GM21381 (cell line): Measurements from ENCODE around the gene ZNF608.

Experiments used
- ATAC-seq: cut with Tn5 transposase; IDR thresholded peaks from one replicate; pipeline ENCODE4 v1.9.1; 2021; ENCODE audit warnings: mild to moderate bottlenecking, moderate library complexity; ENCODE audit not compliant: unreplicated experiment

Gene ZNF608

DNA sequence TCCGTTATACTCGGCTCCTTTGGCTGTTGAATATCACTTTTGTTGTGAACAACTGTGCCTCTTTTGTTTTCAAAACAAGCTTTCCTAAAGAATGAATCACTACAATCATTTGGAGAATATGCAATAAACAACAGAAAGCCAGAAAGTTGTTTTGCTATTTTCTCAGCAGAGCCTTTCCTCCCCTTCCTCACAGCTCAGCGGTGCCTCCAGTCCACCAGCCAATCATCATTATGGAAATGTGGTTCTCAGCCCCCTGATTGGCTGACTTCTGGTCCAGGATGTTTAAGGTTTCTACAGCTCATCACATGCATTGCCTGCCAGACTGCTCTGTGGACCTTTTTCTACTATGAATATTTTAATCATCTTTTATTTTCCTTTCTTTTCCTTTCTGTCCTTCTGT is 9.1 kb upstream of the ZNF608 start:
- no peak for ATAC-seq

GRCh38 chr5:124755041-124755440 is 8.6 kb upstream of the ZNF608 start:
- ATAC-seq = no peak

DNA sequence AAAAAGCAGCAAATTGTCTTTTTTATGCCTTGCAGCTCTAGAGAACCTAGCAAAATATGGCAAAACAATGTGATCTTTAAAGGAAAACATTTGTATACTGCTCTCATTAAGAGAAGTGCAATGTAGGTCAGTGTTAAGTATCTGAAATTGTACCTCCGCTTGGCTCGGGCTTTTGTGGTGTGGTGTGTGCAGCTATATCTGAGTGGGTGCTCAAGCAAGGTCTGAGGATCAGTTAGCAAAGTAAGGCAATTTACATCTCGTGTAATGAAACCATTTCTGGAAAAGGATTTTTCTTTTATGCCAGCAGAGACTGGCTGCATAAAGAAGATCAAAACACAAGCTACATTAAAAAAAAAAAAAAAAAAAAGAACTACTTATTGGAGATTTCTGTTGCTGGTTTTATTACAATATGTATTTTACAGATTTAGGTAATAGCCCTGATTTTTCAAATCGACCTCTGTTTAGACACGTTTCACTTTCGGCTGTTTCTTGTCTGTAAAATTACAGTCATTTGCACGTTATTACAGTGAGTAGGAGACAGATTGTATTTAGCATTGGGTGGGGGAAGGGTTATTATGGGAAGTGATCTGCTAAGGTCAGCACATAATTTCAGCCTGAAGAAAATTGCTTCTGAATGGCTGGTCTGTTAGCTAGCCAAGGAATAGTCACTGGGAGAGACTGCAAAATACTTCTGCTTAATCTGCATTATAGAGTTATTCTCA is 7.9 kb upstream of the ZNF608 start:
- no peak for ATAC-seq

DNA sequence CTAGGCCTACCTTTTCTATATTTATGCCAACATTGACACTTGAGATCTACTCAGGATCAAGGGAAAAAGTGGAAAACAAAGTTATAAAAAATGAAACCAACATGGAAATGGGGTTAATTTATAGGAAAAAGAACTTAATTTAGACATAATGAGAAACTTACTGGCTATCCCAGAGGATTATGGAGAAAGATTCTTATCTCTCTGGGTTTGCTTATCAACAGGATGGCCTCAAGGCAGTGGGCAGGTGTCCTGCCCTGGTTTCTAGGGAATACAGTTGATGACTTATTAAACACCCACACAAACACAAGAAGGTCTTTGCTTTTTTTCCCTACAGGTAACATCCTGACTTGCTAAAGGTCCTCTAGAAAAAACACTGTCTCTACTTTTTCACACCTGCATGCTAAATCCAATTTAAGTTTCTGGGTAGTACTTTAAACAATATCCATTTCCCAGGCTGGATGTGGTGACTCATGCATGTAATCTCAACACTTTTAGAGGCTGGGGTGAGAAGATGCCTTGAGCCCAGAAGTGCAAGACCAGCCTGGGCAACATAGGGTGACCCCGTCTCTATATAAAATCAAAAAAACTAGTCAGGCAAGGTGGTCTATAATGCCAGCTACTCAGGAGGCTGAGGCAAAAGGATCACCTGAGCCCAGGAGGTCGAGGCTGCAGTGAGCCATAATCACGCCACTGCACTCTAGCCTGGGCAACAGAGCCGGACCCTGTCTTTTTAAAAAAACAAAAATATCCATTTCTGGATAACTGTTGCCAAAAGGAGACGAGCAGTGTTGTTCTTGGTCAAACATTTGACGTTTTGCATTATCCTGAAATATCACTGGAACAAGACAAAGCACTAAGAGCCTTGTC is 6.6 kb upstream of the ZNF608 start:
- no peak for ATAC-seq

DNA sequence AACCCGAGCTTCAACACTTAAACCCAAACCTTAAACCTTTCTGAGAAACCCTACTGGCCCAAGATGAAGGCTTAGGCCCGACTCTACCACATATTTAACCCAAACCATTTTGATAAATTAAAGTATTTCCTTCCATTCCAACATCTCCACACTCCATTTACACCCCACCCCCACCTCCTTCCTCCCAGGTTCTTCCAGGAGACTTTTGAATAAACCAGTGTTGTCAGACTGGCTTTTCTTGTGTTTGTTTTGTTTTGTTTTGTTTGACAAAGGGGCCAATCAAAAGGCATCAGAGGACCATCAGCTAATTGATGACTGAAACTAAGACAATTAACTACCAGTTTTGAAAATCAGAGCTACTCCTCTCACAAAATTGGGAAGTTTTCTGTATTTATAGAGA is 4.6 kb upstream of the ZNF608 start:
- no peak for ATAC-seq

DNA sequence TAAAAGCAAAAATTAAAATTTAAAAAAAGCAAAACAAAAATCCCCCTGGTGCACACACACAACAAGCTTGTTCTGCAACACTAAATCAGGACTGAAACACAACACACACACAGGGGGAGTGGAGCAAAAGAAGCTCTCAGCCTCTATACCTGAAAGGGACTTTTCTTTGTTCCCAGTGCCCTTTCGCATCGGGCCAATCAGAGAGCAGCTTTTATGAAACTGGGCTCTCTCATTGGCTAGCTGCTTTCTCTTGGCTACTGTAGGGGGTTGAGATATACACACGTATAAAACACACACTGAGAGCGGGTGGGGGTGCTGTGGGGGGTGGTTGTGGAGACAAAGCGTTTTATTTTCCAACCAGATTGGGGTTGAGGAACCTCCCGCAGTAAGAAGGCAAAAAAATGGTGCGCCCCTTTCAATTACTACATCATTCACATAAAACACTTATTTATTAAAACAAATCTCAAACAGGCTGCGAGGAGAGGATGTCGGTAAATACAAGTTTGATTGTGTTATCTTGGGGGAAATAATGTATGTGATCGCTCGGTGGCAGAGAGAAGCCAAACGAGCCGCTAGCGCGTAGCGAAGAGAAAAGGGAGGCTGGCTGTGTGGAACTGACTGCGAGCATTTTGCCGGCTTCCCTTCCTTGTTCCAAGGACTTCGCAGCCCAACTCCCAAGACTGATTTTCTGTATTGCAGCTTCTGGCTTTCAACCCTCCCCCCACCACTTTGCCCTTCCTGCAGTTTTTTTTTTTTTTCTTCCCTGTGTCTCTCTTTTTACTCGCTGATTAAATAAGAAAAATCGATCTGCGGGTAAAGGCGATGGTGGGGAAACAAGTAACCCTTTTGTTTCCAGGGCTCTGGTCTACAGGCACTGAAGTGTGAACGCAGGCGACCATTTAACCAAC is 2.5 kb upstream of the ZNF608 start:
- peak; percentile 86 for ATAC-seq

- ATAC-seq = peak; percentile 52
Observed at GRCh38 chr5:124747791-124748686, 1.6 kb upstream of the ZNF608 start.

- ATAC-seq = peak; percentile 26
Observed at GRCh38 chr5:124746916-124747790, 714 bp upstream of the ZNF608 start.

GRCh38 chr5:124745007-124745927 is 1.2 kb downstream of the ZNF608 start:
- ATAC-seq = no peak

GRCh38 chr5:124744170-124744971 is 2.1 kb downstream of the ZNF608 start:
- no peak for ATAC-seq

- ATAC-seq = no peak
Observed at GRCh38 chr5:124743602-124744169, 2.8 kb downstream of the ZNF608 start.

GRCh38 chr5:124742983-124743601 is 3.3 kb downstream of the ZNF608 start:
- ATAC-seq = no peak

GRCh38 chr5:124742521-124742920 is 3.9 kb downstream of the ZNF608 start:
- ATAC-seq = no peak

DNA sequence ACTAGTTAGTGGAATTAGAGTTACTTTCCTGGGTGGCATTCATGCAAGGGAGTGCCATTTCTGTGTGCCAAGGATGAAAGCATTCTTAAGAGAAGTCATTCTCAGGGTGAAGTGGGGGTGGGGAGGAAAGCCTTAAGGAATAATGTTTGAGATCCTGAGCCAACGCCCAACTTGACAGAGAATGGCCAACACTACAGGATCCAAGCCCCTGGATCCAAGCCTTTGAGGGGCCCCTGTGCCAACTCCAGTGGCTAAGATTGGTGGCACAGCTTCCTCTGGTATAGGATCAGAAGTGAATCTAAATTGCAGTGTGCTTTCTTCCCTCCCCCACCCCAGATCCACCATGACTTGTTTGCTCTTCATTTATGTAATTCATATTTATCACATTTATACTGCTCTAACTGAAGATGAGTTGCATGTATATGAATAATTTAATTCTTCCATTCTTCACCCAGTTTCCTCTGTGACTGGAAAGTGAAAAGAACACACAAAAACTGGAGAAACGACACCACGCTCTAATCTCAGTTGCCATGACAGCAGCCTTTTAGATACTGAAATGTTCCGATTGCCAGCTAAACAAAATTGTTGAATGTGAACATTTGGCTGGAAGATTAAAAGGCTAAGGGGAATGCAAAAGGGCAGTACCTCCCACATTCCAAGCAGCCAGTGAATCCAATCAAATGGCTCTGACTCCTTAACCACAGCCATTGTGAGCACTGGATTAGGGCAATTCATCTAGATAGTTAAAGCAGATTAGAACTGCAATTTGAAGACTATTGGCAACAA is 4.5 kb downstream of the ZNF608 start:
- ATAC-seq = no peak

DNA sequence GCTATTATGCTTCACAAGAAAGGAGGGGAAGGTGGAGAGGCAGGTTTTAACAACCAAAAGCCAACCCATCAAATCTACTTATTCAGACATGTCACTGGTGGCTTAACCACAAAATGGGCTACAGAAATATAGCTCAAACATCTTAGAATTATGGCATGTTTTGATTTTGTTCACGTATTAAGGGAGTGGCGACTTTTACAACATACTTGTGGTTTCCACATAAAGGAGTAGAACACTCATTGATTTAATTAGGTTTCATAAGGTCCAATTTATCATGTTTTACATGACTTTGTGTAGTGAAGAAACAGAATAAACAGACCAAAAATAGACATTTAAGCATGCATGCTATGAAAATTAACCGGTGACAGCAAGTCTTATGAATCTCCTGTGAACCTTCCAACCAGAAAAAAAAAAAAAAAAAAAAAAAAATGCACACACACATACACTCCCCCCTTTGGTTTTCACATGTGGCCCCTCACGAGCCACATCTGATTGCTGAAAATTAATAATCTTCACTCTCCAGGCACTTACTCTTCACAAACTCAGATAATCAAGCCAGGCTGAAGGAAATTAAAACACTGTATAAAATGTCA is 5.4 kb downstream of the ZNF608 start:
- ATAC-seq = no peak
